Measurements from ENCODE around the gene CADM4.
"Not testable (repeated sequence)": the region's sequence is repeated elsewhere in the genome, so short reads cannot be mapped to it uniquely, and the experiment has no call there.

CADM4 gene

GRCh38 chr19:43606569-43607229 is 33.0 kb downstream of the CADM4 start:
- no peak for DNase-seq (ENCODE audit: low spot score)

GRCh38 chr19:43605875-43606568 is 33.6 kb downstream of the CADM4 start:
- no peak for DNase-seq (ENCODE audit: low spot score)

GRCh38 chr19:43600326-43600725 is 39.3 kb downstream of the CADM4 start:
- DNase-seq (ENCODE audit: low spot score): not testable (repeated sequence)

- DNase-seq (ENCODE audit: low spot score): no peak
Measured at GRCh38 chr19:43599635-43600295, 39.9 kb downstream of the CADM4 start.

GRCh38 chr19:43598445-43599240 is 41.0 kb downstream of the CADM4 start:
- DNase-seq (ENCODE audit: low spot score): no peak

GRCh38 chr19:43597876-43598275 is 41.8 kb downstream of the CADM4 start:
- DNase-seq (ENCODE audit: low spot score): no peak

- no peak for DNase-seq (ENCODE audit: low spot score)
Measured at GRCh38 chr19:43596842-43597461, 42.7 kb downstream of the CADM4 start.

- DNase-seq (ENCODE audit: low spot score): peak; percentile 100
Measured at GRCh38 chr19:43595999-43596841, 43.4 kb downstream of the CADM4 start, which contains the start of the genes IRGQ and ZNF576. Gene IRGQ (minus strand): TSS chr19:43596134. CDS start chr19:43595338, 796 bp downstream. Gene ZNF576 (plus strand): TSS chr19:43596595. CDS start chr19:43597109, 514 bp downstream.

GRCh38 chr19:43595605-43595998 is 44.0 kb downstream of the CADM4 start:
- DNase-seq (ENCODE audit: low spot score): no peak

GRCh38 chr19:43594710-43595604 is 44.7 kb downstream of the CADM4 start:
- peak; percentile 63 for DNase-seq (ENCODE audit: low spot score)

GRCh38 chr19:43594081-43594697 is 45.5 kb downstream of the CADM4 start:
- DNase-seq (ENCODE audit: low spot score): no peak

- DNase-seq (ENCODE audit: low spot score): no peak
Measured at GRCh38 chr19:43592800-43593350, 46.8 kb downstream of the CADM4 start.

GRCh38 chr19:43591904-43592772 is 47.5 kb downstream of the CADM4 start:
- no peak for DNase-seq (ENCODE audit: low spot score)

- no peak for DNase-seq (ENCODE audit: low spot score)
Measured at GRCh38 chr19:43589678-43590077, 50.0 kb downstream of the CADM4 start.

- no peak for DNase-seq (ENCODE audit: low spot score)
Measured at GRCh38 chr19:43589277-43589676, 50.4 kb downstream of the CADM4 start.

- not testable (repeated sequence) for DNase-seq (ENCODE audit: low spot score)
Measured at GRCh38 chr19:43587029-43587428, 52.6 kb downstream of the CADM4 start.

GRCh38 chr19:43586346-43586745 is 53.3 kb downstream of the CADM4 start:
- DNase-seq (ENCODE audit: low spot score): no peak

- no peak for DNase-seq (ENCODE audit: low spot score)
Measured at GRCh38 chr19:43584484-43584883, 55.2 kb downstream of the CADM4 start.
